ENCODE measurements around the gene MBD3L5. TPM values are rescaled to one million over a fixed set of nuclear protein-coding genes. Genes with fewer than 3 reads are reported as not detected.
A peak's percentile ranks its signal among the peaks of the same experiment; 100 is the strongest.
"Not testable (repeated sequence)": the region's sequence is repeated elsewhere in the genome, so short reads cannot be mapped to it uniquely, and the experiment has no call there.

MBD3L5 gene
- not detected in 2 replicates for total RNA-seq

GRCh38 chr19:7030278-7030677, at the start of gene MBD3L5:
Gene MBD3L5, plus strand, starts transcription at chr19:7030578. Its CDS starts 34 bp downstream, at chr19:7030612.
- H3K27ac Mint-ChIP-seq; H3K36me3 Mint-ChIP-seq (ENCODE audit: low read depth); H3K9me3 Mint-ChIP-seq; H3K27me3 Mint-ChIP-seq (ENCODE audit: low read depth); H3K4me3 Mint-ChIP-seq (ENCODE audit: low read depth); H3K4me1 Mint-ChIP-seq (ENCODE audit: low read depth); DNase-seq (ENCODE audit: low spot score); intact Hi-C loops (cut with micrococcal nuclease): not testable (repeated sequence)

- Mint-ChIP-seq H3K36me3 (ENCODE audit: low read depth) (peaks cover 3% of the 10 kb centered on the region), H3K27ac (no peak overlapping the region), H3K9me3 (peaks cover 39% of the 10 kb centered on the region), H3K4me1 (ENCODE audit: low read depth) (no peaks in the 10 kb centered on the region), H3K27me3 (ENCODE audit: low read depth) (no peaks in the 10 kb centered on the region), H3K4me3 (ENCODE audit: low read depth) (no peak overlapping the region)
- DNase-seq (ENCODE audit: low spot score) = no peak
- intact Hi-C loops (cut with micrococcal nuclease) = no loop called here
Observed at GRCh38 chr19:6983448-6983847, 46.9 kb upstream of the MBD3L5 start.

GRCh38 chr19:6987850-6988249, 42.5 kb upstream of the MBD3L5 start:
- Mint-ChIP-seq H3K27me3 (ENCODE audit: low read depth) (no peaks in the 10 kb centered on the region), H3K36me3 (ENCODE audit: low read depth) (peaks cover 3% of the 10 kb centered on the region)
- intact Hi-C loops (cut with micrococcal nuclease) = no loop called here

GRCh38 chr19:6988257-6988656, 42.1 kb upstream of the MBD3L5 start:
- intact Hi-C loops (cut with micrococcal nuclease) = no loop called here
- no peak for DNase-seq (ENCODE audit: low spot score)
- H3K9me3 Mint-ChIP-seq = peaks cover 34% of the 10 kb centered on the region
- no peaks in the 10 kb centered on the region for H3K27me3 Mint-ChIP-seq (ENCODE audit: low read depth)
- no peak overlapping the region for H3K27ac Mint-ChIP-seq
- no peak overlapping the region for H3K4me3 Mint-ChIP-seq (ENCODE audit: low read depth)
- H3K4me1 Mint-ChIP-seq (ENCODE audit: low read depth) = no peaks in the 10 kb centered on the region
- peaks cover 3% of the 10 kb centered on the region for H3K36me3 Mint-ChIP-seq (ENCODE audit: low read depth)

More at GRCh38 chr19:6987850-6988249, 42.5 kb upstream of the MBD3L5 start:
- Mint-ChIP-seq H3K4me1 (ENCODE audit: low read depth) (no peaks in the 10 kb centered on the region), H3K27ac (no peak overlapping the region), H3K4me3 (ENCODE audit: low read depth) (no peak overlapping the region), H3K9me3 (peaks cover 38% of the 10 kb centered on the region)
- no peak for DNase-seq (ENCODE audit: low spot score)

GRCh38 chr19:6995054-6995453, 35.3 kb upstream of the MBD3L5 start:
- peaks cover 15% of the 10 kb centered on the region for H3K9me3 Mint-ChIP-seq

GRCh38 chr19:6996810-6997209, 33.6 kb upstream of the MBD3L5 start:
- Mint-ChIP-seq H3K27me3 (ENCODE audit: low read depth) (peaks cover 2% of the 10 kb centered on the region), H3K27ac (no peak overlapping the region), H3K4me3 (ENCODE audit: low read depth) (no peak overlapping the region), H3K36me3 (ENCODE audit: low read depth) (peaks cover 8% of the 10 kb centered on the region), H3K4me1 (ENCODE audit: low read depth) (peaks cover 8% of the 10 kb centered on the region), H3K9me3 (peaks cover 15% of the 10 kb centered on the region)
- intact Hi-C loops (cut with micrococcal nuclease) = no loop called here
- no peak for DNase-seq (ENCODE audit: low spot score)

More at GRCh38 chr19:6995054-6995453, 35.3 kb upstream of the MBD3L5 start:
- Mint-ChIP-seq H3K36me3 (ENCODE audit: low read depth) (peaks cover 8% of the 10 kb centered on the region), H3K4me1 (ENCODE audit: low read depth) (peaks cover 8% of the 10 kb centered on the region), H3K4me3 (ENCODE audit: low read depth) (no peak overlapping the region), H3K27ac (no peak overlapping the region), H3K27me3 (ENCODE audit: low read depth) (no peaks in the 10 kb centered on the region)
- DNase-seq (ENCODE audit: low spot score) = no peak
- intact Hi-C loops (cut with micrococcal nuclease) = no loop called here

GRCh38 chr19:6997679-6998445, 32.5 kb upstream of the MBD3L5 start:
- no peak for DNase-seq (ENCODE audit: low spot score)
- Mint-ChIP-seq H3K36me3 (ENCODE audit: low read depth) (peaks cover 8% of the 10 kb centered on the region), H3K27ac (no peak overlapping the region), H3K27me3 (ENCODE audit: low read depth) (peaks cover 4% of the 10 kb centered on the region), H3K4me1 (ENCODE audit: low read depth) (peaks cover 8% of the 10 kb centered on the region), H3K4me3 (ENCODE audit: low read depth) (peak overlapping the region; percentile 22), H3K9me3 (peaks cover 15% of the 10 kb centered on the region)
- intact Hi-C loops (cut with micrococcal nuclease) = no loop called here

GRCh38 chr19:6999933-7000332, 30.4 kb upstream of the MBD3L5 start:
- peaks cover 6% of the 10 kb centered on the region for H3K36me3 Mint-ChIP-seq (ENCODE audit: low read depth)
- H3K4me1 Mint-ChIP-seq (ENCODE audit: low read depth) = peaks cover 10% of the 10 kb centered on the region
- no peak overlapping the region for H3K27ac Mint-ChIP-seq
- no peak for DNase-seq (ENCODE audit: low spot score)
- intact Hi-C loops (cut with micrococcal nuclease) = no loop called here
- peaks cover 11% of the 10 kb centered on the region for H3K9me3 Mint-ChIP-seq
- no peak overlapping the region for H3K4me3 Mint-ChIP-seq (ENCODE audit: low read depth)
- H3K27me3 Mint-ChIP-seq (ENCODE audit: low read depth) = peaks cover 4% of the 10 kb centered on the region

- Mint-ChIP-seq H3K27me3 (ENCODE audit: low read depth) (peaks cover 4% of the 10 kb centered on the region), H3K4me3 (ENCODE audit: low read depth) (no peak overlapping the region), H3K4me1 (ENCODE audit: low read depth) (peaks cover 10% of the 10 kb centered on the region), H3K27ac (no peak overlapping the region), H3K9me3 (peaks cover 7% of the 10 kb centered on the region), H3K36me3 (ENCODE audit: low read depth) (peaks cover 2% of the 10 kb centered on the region)
- intact Hi-C loops (cut with micrococcal nuclease) = no loop called here
- DNase-seq (ENCODE audit: low spot score) = no peak
Observed at GRCh38 chr19:7000333-7000732, 30.0 kb upstream of the MBD3L5 start.

- H3K9me3 Mint-ChIP-seq = peaks cover 2% of the 10 kb centered on the region
- intact Hi-C loops (cut with micrococcal nuclease) = no loop called here
Observed at GRCh38 chr19:7000816-7001215, 29.6 kb upstream of the MBD3L5 start.

GRCh38 chr19:7004313-7004931, 26.0 kb upstream of the MBD3L5 start:
- H3K36me3 Mint-ChIP-seq (ENCODE audit: low read depth) = no peaks in the 10 kb centered on the region
- no peak overlapping the region for H3K27ac Mint-ChIP-seq
- no peak for DNase-seq (ENCODE audit: low spot score)
- peaks cover 16% of the 10 kb centered on the region for H3K4me1 Mint-ChIP-seq (ENCODE audit: low read depth)
- H3K4me3 Mint-ChIP-seq (ENCODE audit: low read depth) = no peak overlapping the region
- peaks cover 4% of the 10 kb centered on the region for H3K27me3 Mint-ChIP-seq (ENCODE audit: low read depth)
- no peaks in the 10 kb centered on the region for H3K9me3 Mint-ChIP-seq
- intact Hi-C loops (cut with micrococcal nuclease) = loop anchor here (2.0 kb wide), 1 partner anchor 60 kb away; no protein-coding TSS in a partner anchor

More at GRCh38 chr19:7000816-7001215, 29.6 kb upstream of the MBD3L5 start:
- Mint-ChIP-seq H3K4me3 (ENCODE audit: low read depth) (no peak overlapping the region), H3K36me3 (ENCODE audit: low read depth) (no peaks in the 10 kb centered on the region), H3K27me3 (ENCODE audit: low read depth) (peaks cover 4% of the 10 kb centered on the region), H3K27ac (no peak overlapping the region), H3K4me1 (ENCODE audit: low read depth) (peaks cover 10% of the 10 kb centered on the region)
- no peak for DNase-seq (ENCODE audit: low spot score)

- Mint-ChIP-seq H3K4me1 (ENCODE audit: low read depth) (peaks cover 26% of the 10 kb centered on the region), H3K36me3 (ENCODE audit: low read depth) (no peaks in the 10 kb centered on the region), H3K27me3 (ENCODE audit: low read depth) (peaks cover 3% of the 10 kb centered on the region), H3K4me3 (ENCODE audit: low read depth) (no peak overlapping the region), H3K9me3 (peaks cover 2% of the 10 kb centered on the region), H3K27ac (no peak overlapping the region)
- no peak for DNase-seq (ENCODE audit: low spot score)
- intact Hi-C loops (cut with micrococcal nuclease) = no loop called here
Observed at GRCh38 chr19:7006135-7006704, 24.2 kb upstream of the MBD3L5 start.

- Mint-ChIP-seq H3K27me3 (ENCODE audit: low read depth) (no peaks in the 10 kb centered on the region), H3K36me3 (ENCODE audit: low read depth) (no peaks in the 10 kb centered on the region), H3K9me3 (peaks cover 5% of the 10 kb centered on the region), H3K4me3 (ENCODE audit: low read depth) (no peak overlapping the region), H3K4me1 (ENCODE audit: low read depth) (peaks cover 27% of the 10 kb centered on the region), H3K27ac (no peak overlapping the region)
- DNase-seq (ENCODE audit: low spot score) = no peak
- intact Hi-C loops (cut with micrococcal nuclease) = no loop called here
Observed at GRCh38 chr19:7007859-7008258, 22.5 kb upstream of the MBD3L5 start.
